Activated T-helper 9 cell treated with anti-CD3 and anti-CD28 coated beads, Interleukin-2, amount 50 U/mL, for 16 hours (primary cell): ENCODE results near the gene MSLN.
"Not testable (repeated sequence)": the region's sequence is repeated elsewhere in the genome, so short reads cannot be mapped to it uniquely, and the experiment has no call there.

ENCODE experiments used
- DNase-seq: peaks from one replicate; pipeline ENCODE4 v3.0.0-alpha.2; 2020; ENCODE audit warnings: low read depth

The MSLN gene

GRCh38 chr16:735982-736453 is 24.5 kb upstream of the MSLN start:
- DNase-seq = no peak

GRCh38 chr16:736936-737481 is 23.5 kb upstream of the MSLN start:
- no peak for DNase-seq

GRCh38 chr16:739560-740458 is 20.7 kb upstream of the MSLN start:
- DNase-seq = no peak

GRCh38 chr16:740459-740763 is 20.1 kb upstream of the MSLN start:
- no peak for DNase-seq

- DNase-seq = peak; percentile 87
Observed at GRCh38 chr16:740764-741505, 19.6 kb upstream of the MSLN start, which contains the start of gene CIAO3. Gene CIAO3 (minus strand): TSS chr16:740997. CDS start chr16:740985, 12 bp downstream.

- DNase-seq = no peak
Observed at GRCh38 chr16:741986-742629, 18.4 kb upstream of the MSLN start.

GRCh38 chr16:742894-743293 is 17.6 kb upstream of the MSLN start:
- DNase-seq = not testable (repeated sequence)

- no peak for DNase-seq
Observed at GRCh38 chr16:743794-744500, 16.6 kb upstream of the MSLN start.

- no peak for DNase-seq
Observed at GRCh38 chr16:745739-746138, 14.8 kb upstream of the MSLN start.

GRCh38 chr16:746637-747036 is 13.9 kb upstream of the MSLN start:
- DNase-seq = no peak

- no peak for DNase-seq
Observed at GRCh38 chr16:747978-748746, 12.4 kb upstream of the MSLN start.

GRCh38 chr16:749010-749409 is 11.5 kb upstream of the MSLN start:
- no peak for DNase-seq

- no peak for DNase-seq
Observed at GRCh38 chr16:750485-750884, 10.0 kb upstream of the MSLN start.

GRCh38 chr16:751152-752006 is 9.2 kb upstream of the MSLN start:
- no peak for DNase-seq

- DNase-seq = no peak
Observed at GRCh38 chr16:752007-752312, 8.6 kb upstream of the MSLN start.

GRCh38 chr16:754121-754607 is 6.4 kb upstream of the MSLN start:
- not testable (repeated sequence) for DNase-seq

GRCh38 chr16:754656-755055 is 5.9 kb upstream of the MSLN start:
- no peak for DNase-seq

- DNase-seq = no peak
Observed at GRCh38 chr16:756428-756827, 4.1 kb upstream of the MSLN start.

GRCh38 chr16:759110-759910 is 1.2 kb upstream of the MSLN start:
- DNase-seq = no peak
